KBM-7 (cell line): ENCODE data around the gene PHEX.

Experiments used
- DNase-seq: peaks from one replicate; pipeline ENCODE4 v3.0.0-alpha.2; 2015
- in situ Hi-C: fragments of 300-500 bp; cut with MboI; formaldehyde crosslinking; loops from 2 replicates; pipeline ENCODE4 v1.14.3; 2020; ENCODE audit warnings: low sequenced_read_pairs, low pct_unique_long_range_greater_than_20kb, mixed read lengths

The PHEX gene

GRCh38 chrX:22135994-22136684 lies 104.0 kb downstream of the PHEX start:
- peak; percentile 75 for DNase-seq
- in situ Hi-C loops: no loop called here

- in situ Hi-C loops: no loop called here
- DNase-seq: no peak
Measured at GRCh38 chrX:22136711-22137110, 104.6 kb downstream of the PHEX start.

GRCh38 chrX:22139822-22140221 lies 107.7 kb downstream of the PHEX start:
- in situ Hi-C loops: no loop called here
- no peak for DNase-seq

DNA sequence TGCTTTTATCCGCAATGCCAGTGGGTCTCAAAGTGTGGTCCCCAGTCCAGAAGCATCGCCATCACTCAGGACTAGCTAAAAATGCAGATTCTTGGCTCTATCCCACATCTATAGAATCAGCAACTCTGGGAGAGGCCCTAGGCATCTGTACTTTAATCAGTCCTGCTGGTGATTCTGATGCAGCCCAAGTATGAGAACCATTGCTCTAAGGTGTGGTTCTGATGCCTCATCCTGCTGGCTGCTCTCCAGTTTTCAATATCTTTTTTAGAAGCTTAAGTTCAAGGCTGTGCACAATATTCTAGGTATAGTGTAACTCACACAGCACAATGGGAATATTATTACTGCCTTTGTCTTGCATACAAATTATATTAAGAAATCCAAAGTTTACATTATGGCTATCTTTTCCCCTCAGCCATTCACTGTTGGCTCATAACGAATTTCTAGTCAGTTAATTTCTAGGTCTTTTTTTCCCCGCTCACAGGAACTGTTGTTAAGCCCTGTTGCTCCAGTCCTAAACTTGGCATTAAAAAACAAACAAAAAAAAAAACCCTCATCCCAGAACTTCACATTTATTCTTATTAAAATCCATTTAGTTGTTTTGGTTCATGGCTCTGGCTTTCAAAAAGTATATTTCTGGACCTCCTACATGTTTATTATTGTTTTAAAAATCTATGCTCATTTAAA lies 109.1 kb downstream of the PHEX start:
- in situ Hi-C loops: no loop called here

GRCh38 chrX:22147214-22147613 lies 115.1 kb downstream of the PHEX start:
- in situ Hi-C loops: no loop called here
- DNase-seq: no peak

More for the DNA sequence above, 109.1 kb downstream of the PHEX start:
- DNase-seq: no peak

- DNase-seq: no peak
- in situ Hi-C loops: no loop called here
Measured at GRCh38 chrX:22147942-22148341, 115.8 kb downstream of the PHEX start.

DNA sequence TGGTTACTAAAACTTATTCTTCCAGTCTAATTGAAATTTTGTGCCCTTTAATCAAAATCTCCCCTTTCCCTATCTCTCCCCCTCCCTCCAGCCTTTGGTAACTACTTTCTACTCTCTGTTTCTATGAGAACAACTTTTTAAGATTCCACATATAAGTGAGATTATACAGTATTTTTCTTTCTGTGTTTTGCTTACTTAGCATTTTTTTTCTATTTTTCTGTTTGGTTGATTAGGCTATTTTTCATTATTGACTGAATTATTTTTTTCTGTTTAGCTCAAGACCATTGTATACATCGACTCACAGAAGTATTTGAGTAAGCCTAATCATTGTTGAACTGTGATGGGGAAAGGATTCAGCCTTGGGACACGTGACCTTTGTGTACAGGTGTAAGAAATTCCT lies 116.4 kb downstream of the PHEX start:
- DNase-seq: no peak
- in situ Hi-C loops: no loop called here

DNA sequence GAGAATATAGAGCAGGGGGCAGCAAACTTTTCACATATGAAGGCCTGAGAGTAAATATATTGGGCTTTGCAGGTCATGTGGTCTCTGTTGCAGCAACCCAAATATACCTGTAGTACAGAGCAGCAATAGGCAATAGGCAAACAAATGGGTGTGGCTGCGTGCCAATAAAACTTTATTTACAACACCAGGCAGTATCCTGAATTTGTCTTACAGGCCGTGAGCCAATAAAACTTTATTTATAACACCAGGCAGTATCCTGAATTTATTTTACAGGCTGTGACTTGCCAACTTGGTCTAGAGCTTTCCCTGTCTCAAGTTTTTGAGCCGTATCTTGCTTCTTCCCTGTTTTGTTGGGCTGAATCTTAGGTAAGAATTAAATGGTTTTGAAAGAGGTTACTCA lies 118.2 kb downstream of the PHEX start:
- in situ Hi-C loops: no loop called here
- DNase-seq: no peak

DNA sequence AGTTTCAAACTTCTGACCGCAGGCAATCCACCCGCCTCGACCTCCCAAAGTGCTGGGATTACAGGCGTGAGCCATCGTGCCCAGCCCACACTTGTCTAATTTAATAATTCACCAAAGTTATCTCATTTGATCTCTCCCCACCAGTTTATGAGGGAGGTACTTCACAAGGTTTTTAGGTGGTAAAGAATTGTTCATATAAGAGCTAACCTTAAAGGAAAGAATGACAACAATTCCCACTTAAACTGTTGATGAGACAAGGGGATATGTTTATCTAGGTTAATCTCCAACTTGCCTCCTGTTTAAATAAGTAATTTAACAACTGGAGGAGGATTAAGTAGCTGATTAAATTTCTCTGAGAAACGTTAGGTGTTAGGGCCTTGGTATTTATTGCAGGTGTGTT lies 123.0 kb downstream of the PHEX start:
- no peak for DNase-seq
- in situ Hi-C loops: no loop called here

- in situ Hi-C loops: no loop called here
Measured at GRCh38 chrX:22159071-22159470, 126.9 kb downstream of the PHEX start.

GRCh38 chrX:22163326-22163725 lies 131.2 kb downstream of the PHEX start:
- no peak for DNase-seq

More at GRCh38 chrX:22159071-22159470, 126.9 kb downstream of the PHEX start:
- DNase-seq: no peak

GRCh38 chrX:22164770-22165388 lies 132.8 kb downstream of the PHEX start:
- no peak for DNase-seq
- in situ Hi-C loops: no loop called here

More at GRCh38 chrX:22163326-22163725, 131.2 kb downstream of the PHEX start:
- in situ Hi-C loops: no loop called here

- DNase-seq: no peak
- in situ Hi-C loops: no loop called here
Measured at GRCh38 chrX:22165732-22166457, 133.8 kb downstream of the PHEX start.

DNA sequence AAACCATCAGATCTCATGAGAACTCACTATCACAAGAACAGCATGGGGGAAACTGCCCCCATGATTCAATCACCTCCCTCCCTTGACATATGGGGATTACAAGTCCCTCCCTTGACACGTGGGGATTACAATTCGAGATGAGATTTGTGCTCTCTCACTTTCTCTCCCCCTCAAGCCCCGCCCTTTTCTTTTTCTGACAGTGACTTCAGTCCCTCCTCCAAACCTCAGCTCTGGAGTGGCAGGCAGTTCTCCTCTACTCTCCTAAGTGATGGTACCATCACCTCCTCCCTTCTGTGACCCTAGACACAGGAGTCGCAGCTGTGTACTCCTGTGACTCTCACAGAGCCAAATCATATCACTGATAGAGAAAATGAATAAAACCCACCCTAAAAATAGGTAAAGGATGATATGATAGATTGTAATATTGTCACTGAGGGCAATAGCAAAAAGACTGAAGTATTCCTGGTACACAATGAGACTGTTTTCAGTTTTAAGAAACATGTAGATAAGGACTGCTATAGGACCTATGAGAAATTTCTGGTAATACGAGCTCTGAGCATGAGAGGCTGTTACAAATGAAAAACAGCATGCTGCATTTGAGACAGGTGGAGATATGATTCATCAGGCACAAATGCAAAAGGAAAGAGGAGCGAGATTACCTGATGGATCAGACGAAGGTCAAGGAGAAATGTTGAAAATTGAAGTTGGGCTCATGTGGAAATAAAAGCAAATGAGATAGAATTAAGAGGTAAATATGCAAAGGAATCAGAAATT lies 139.3 kb downstream of the PHEX start:
- no peak for DNase-seq
- in situ Hi-C loops: no loop called here

DNA sequence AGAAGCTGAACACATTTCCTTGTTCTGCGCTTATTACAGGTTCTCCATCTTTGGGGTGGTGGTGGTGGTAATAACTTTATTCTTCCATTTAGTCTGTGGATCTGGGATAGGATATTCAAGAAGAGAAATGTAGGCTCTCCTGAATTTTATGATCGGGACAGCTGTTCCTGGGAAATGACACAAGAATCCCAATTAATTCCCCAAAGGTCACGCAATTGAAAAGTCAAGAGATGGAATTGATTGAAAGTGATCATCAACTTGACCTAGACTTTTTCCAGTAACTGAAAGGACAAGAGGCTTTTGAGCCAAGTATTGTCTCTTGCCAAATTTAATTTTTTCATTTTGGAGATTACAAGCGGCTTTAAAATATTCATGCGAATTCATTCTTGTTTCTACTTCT lies 141.8 kb downstream of the PHEX start:
- in situ Hi-C loops: no loop called here
- DNase-seq: no peak

- in situ Hi-C loops: no loop called here
- no peak for DNase-seq
Measured at GRCh38 chrX:22177950-22178515, 145.9 kb downstream of the PHEX start.

DNA sequence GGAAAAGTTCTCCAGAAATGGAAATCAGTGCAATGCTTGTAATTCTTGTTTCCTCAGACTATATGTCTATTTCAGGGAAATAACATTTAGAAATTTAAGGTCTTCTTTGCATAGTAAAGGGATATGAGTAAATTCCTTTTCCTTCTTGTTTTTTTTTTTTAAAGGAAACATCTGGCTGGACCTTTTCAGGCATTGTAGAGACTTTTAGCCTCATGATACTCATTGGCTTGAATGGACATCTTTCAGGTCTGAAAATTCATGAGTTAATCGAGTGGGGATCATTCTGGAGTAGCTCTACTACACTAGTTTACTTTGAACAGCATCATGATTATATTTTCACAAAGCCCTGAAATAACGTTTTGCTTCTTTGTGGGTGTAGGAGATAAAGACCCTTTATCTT lies 152.0 kb downstream of the PHEX start:
- in situ Hi-C loops: no loop called here
- no peak for DNase-seq

GRCh38 chrX:22186165-22186564 lies 154.0 kb downstream of the PHEX start:
- DNase-seq: no peak
- in situ Hi-C loops: no loop called here
